GM10266 (cell line): ENCODE measurements around the gene RNGTT.

Source experiments
- DNase-seq: peaks from one replicate; pipeline ENCODE4 v3.0.0; 2012; ENCODE audit errors: extremely low spot score
- CTCF ChIP-seq: IDR thresholded peaks from 2 replicates; pipeline ENCODE4 v1.5.1; 2012; ENCODE audit warnings: mild to moderate bottlenecking, low read depth; ENCODE audit not compliant: control insufficient read depth, insufficient read depth; ENCODE audit errors: missing control alignments

Gene RNGTT

GRCh38 chr6:88919032-88919431, 44.4 kb downstream of the RNGTT start:
- DNase-seq, result no peak
- TF ChIP-seq CTCF, result no peak

- no peak for DNase-seq
- TF ChIP-seq CTCF, result no peak
Measured at GRCh38 chr6:88916615-88917208, 46.7 kb downstream of the RNGTT start.

GRCh38 chr6:88914895-88915598, 48.4 kb downstream of the RNGTT start:
- no peak for DNase-seq
- TF ChIP-seq CTCF, result no peak

GRCh38 chr6:88914180-88914579, 49.2 kb downstream of the RNGTT start:
- TF ChIP-seq CTCF, result no peak
- no peak for DNase-seq

- no peak for TF ChIP-seq CTCF
- no peak for DNase-seq
Measured at GRCh38 chr6:88913471-88913870, 49.9 kb downstream of the RNGTT start.

- TF ChIP-seq CTCF, result no peak
- DNase-seq, result no peak
Measured at GRCh38 chr6:88910922-88911778, 52.3 kb downstream of the RNGTT start.
